Heart left ventricle (tissue), 13 donors: ENCODE data around the gene TCHP.

Experiments used
- CTCF ChIP-seq, 12 donors: fragments of 200-600 bp; sonication (generic) in 4 of 12; IDR thresholded peaks; one replicate each; pipeline versions ENCODE4 v1.5.0 to v1.8.0; 2018 to 2022; ENCODE audit warnings: antibody characterized with exemption in 12 of 12, mild to moderate bottlenecking in 5 of 12
- POLR2A ChIP-seq, 2 donors: fragments of 450-650 bp; IDR thresholded peaks; one replicate each; pipeline ENCODE4 v1.6.1; 2017; ENCODE audit warnings: antibody characterized with exemption in 2 of 2, mild to moderate bottlenecking in 2 of 2, moderate library complexity in 2 of 2
- donor health status: ischemic (EF 13 %, LVEDD 7.1; RV severe dilation, severe dysfunction).
- donor health status: DM: no; HTN: yes; CAD: no.
- donor health status: DM: no; HTN: no; CAD: no.
- donor health status: ischemic (EF 25% LVEDD 6.9; RV normal size, moderate dysfunction).
- donor health status: ischemic (EF 25% LVEDD 5.7; RV mildly dilated, moderate dysfunction).
- donor health status: ischemic (EF 35%, LVEDD 5.7; RV mildly dilated, moderate dysfunction).
- donor health status: nonischemic (EF 11% LVEDD 7.7; RV severe dilation, severe dysfunction).
- donor health status: DM: yes; HTN: yes; CAD: no.
- donor health status: PGD.
- donor health status: ischemic (EF 29% LVEDD 5.4; RV normal size, mild dysfunction).
- donor health status: nonischemic (EF 23%, LVEDD 6.1; RV moderate dilation, normal function).

- TF ChIP-seq CTCF (IDR thresholded peaks at IDR 0.05): no peak
- TF ChIP-seq POLR2A (IDR thresholded peaks at IDR 0.05): no peak
Measured at GRCh38 chr12:109959411-109960093, 59.5 kb downstream of the TCHP start.
